ENCODE results near the gene CIB4.
"Not testable (repeated sequence)": the region's sequence is repeated elsewhere in the genome, so short reads cannot be mapped to it uniquely, and the experiment has no call there.

CIB4 gene

DNA sequence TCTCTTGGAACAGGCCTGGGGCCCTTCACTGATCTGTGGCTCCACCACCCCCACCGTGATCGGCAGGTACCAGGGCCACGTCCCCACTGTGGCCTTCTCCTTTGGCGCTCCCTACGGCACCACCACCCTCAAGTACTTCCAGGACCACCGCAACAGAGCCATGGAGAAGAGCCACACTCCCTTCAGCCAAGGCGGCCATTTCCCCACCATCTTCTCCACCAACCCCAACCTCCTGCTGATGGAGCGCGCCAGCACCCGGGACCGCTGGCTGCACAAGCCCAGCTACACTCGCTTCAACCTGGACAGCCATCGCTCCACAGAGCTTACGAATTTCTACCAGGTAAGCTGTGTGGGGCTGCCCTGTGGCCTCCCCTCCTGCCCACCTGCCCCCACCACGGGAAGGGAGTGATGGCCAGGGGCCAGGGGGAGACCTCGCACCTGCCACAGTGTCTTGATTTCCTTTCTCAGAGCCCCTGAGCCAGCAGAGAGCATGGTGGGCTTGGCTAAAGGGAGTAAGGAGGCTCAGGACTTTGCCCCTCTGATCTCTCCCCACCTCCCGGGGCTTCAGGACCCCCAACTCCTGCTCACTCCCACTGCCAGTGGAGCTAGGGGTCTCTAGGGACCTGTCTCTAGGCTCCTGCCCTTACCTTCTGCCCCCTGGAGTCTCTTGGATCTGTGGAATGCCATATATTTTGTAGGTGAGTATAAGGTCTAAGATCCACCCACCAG is 65.2 kb downstream of the CIB4 start:
- Mint-ChIP-seq H3K27me3 (ENCODE audit: low read depth) (peaks cover 3% of the 10 kb centered on the region), H3K36me3 (ENCODE audit: low read depth) (no peaks in the 10 kb centered on the region), H3K4me1 (ENCODE audit: low read depth) (no peaks in the 10 kb centered on the region), H3K4me3 (no peak overlapping the region), H3K9me3 (no peaks in the 10 kb centered on the region), H3K27ac (no peak overlapping the region)

DNA sequence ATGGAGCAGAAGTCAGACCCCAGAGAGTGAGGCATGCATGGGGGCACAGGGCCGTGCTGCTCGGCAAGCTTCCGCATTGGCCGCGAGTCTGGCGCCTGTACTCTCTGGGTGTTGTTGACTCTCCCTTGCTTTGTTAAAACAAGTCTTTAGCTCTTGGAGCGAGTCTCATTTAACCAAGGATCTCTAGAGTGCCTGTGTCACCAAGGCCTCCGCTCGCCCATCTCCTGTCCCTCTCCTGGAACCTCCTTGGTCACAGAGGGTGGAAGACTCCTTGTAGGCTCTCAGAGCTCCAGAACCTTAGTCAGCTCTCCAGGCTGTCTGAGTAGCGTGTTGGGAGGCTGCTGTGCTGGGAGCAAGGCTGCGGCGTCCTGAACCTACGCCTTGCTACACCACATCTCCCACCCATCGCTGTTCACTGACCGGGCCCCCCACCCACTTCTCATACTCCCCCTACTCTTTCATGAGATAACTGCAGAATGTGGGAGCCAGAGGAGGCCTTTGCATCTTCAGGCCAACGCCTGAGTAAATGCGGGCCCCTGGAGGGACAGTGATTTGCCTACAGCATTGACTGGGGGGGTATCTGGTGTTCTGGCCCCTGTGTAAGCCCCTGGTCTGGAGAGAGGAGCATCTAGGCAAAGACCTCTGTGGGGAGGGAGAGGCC is 66.1 kb downstream of the CIB4 start:
- no peaks in the 10 kb centered on the region for H3K4me1 Mint-ChIP-seq (ENCODE audit: low read depth)
- no peaks in the 10 kb centered on the region for H3K36me3 Mint-ChIP-seq (ENCODE audit: low read depth)
- H3K9me3 Mint-ChIP-seq: no peaks in the 10 kb centered on the region
- H3K27ac Mint-ChIP-seq: no peak overlapping the region
- H3K27me3 Mint-ChIP-seq (ENCODE audit: low read depth): peaks cover 9% of the 10 kb centered on the region
- no peak overlapping the region for H3K4me3 Mint-ChIP-seq

DNA sequence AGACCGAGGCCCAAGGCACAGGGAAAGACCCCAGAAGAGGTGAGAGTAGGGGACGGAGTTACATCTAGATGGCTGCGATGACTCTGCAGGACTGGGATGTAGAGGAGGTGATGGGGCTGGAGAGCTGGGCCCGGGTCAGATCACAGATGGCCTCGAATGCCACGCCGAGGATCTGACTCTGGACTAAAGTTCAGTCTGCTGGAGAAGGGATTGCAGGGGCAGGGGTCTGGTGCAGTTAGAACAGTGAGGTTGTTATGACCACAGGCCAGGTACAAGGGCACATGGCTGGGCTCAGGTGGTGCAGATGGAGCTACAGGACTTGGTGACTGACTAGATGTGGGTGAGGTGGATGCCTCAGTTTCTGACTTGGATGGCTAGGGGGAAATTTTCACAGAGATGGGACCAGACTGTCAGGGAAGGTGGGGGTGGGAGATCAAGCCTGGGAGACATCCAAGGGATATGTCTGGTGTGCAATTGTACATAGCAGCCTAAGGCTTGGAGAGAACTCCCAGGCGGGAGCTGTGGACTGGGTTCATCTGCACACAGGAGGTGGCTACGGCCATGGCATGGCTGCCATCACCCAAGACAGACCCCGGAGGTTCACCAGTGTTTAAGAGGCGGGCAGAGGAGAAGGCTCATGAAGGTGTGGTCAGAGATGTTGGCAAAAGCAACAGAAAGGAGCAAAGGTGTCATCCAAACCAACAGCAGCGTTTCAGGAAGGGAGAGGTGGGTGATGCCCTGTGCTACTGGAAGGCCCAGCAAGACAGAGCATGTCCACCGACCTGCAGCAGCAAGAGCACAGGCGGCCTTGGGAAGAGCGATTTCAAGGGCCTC is 66.9 kb downstream of the CIB4 start:
- Mint-ChIP-seq H3K4me1 (ENCODE audit: low read depth) (no peaks in the 10 kb centered on the region), H3K9me3 (no peaks in the 10 kb centered on the region), H3K27me3 (ENCODE audit: low read depth) (peaks cover 9% of the 10 kb centered on the region), H3K4me3 (no peak overlapping the region), H3K27ac (no peak overlapping the region), H3K36me3 (ENCODE audit: low read depth) (no peaks in the 10 kb centered on the region)

DNA sequence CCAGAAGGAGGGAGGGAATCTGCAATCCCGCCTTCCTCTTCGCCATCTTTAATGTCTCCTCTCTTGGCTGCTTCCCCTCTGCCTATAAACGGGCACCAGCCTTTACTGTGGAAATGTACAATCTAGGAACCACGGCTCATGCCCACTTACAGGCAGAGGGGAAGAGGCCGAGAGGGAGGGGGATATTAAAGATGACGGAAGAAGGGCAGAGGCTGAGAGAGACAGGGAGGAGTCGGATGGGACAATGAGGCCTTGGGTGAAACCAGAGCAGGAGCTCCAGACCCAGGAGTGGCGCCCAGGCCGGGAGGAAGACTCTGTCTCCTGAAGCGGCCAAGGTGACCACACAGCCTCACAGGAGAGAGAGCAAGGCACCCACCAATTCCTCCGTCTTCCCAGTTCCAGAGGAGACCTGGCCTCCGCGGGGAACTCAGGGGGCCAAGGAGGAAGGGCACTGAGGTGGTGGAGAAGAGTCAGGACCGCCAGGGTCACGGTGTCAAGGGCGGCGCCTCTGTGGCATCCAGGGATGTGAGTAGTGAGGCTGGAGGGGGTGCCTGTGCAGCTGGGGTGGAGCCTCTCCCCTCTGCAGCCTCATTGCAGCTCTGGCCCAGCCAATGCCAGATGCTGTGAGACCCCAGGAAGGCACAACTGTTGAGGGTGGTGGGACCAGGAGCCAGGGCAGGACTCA is 67.8 kb downstream of the CIB4 start:
- H3K9me3 Mint-ChIP-seq: no peaks in the 10 kb centered on the region
- H3K4me1 Mint-ChIP-seq (ENCODE audit: low read depth): no peaks in the 10 kb centered on the region
- peaks cover 9% of the 10 kb centered on the region for H3K27me3 Mint-ChIP-seq (ENCODE audit: low read depth)
- H3K27ac Mint-ChIP-seq: no peak overlapping the region
- H3K36me3 Mint-ChIP-seq (ENCODE audit: low read depth): no peaks in the 10 kb centered on the region
- no peak overlapping the region for H3K4me3 Mint-ChIP-seq

DNA sequence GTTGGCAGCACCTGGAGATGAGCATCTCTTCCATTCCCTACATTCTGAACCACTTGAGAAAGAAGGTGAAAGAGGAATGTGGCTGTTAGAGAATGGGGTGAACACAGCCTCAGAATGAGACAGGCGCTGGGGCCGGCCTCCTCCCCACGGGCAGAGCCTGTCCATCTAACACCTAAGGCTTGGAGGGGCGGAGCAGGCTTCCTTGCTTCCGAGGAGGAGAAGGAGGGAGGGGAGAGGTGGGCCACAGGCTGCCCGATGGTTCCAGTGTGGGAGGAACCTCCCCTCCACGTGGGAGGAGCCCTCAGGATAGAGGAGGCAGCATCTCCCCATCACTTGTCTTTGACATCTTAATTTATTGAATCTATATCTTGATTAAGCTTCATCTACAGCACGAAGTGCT is 68.6 kb downstream of the CIB4 start:
- Mint-ChIP-seq H3K4me3 (no peak overlapping the region), H3K4me1 (ENCODE audit: low read depth) (no peaks in the 10 kb centered on the region), H3K36me3 (ENCODE audit: low read depth) (no peaks in the 10 kb centered on the region), H3K9me3 (no peaks in the 10 kb centered on the region), H3K27me3 (ENCODE audit: low read depth) (peaks cover 9% of the 10 kb centered on the region), H3K27ac (no peak overlapping the region)

DNA sequence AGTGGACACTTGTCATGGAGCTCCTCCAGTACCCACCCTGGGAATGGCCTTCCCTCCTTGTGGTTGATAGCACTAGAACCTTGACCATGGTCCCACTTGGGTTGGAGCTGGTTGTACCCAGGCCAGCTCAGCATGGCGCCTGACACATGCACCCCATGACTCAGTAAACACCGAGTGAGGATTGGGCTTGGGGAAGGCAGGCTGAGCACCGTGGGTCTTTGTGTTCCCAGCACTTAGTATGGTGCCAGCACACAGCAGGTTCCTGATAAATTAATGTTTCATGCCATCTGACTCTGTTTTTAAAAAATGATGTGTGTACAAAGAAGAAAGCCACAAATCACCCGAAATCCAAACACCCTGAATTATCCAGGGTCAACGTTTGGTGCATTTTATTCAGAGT is 69.8 kb downstream of the CIB4 start:
- no peaks in the 10 kb centered on the region for H3K36me3 Mint-ChIP-seq (ENCODE audit: low read depth)
- H3K4me3 Mint-ChIP-seq: no peak overlapping the region
- no peak overlapping the region for H3K27ac Mint-ChIP-seq
- H3K9me3 Mint-ChIP-seq: no peaks in the 10 kb centered on the region
- no peaks in the 10 kb centered on the region for H3K4me1 Mint-ChIP-seq (ENCODE audit: low read depth)
- H3K27me3 Mint-ChIP-seq (ENCODE audit: low read depth): peaks cover 9% of the 10 kb centered on the region

DNA sequence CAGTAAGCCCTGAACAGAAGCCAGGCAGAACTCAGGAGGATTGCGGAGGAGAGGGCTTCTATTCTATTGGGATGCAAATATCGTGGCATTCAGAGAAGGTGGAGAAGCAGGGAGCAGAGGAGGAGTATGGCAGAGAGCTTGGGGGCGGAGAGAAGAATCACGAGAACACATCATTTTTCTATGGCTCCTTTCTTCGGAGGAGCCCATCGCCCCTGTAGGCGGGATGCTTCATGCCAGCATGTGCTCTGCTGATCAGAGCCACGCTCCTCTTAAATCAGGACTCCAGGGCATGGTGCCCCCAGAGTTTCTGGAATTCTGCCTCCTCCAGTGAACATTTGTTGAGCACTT is 71.1 kb downstream of the CIB4 start:
- Mint-ChIP-seq H3K36me3 (ENCODE audit: low read depth) (no peaks in the 10 kb centered on the region), H3K27me3 (ENCODE audit: low read depth) (peaks cover 13% of the 10 kb centered on the region), H3K27ac (no peak overlapping the region), H3K9me3 (no peaks in the 10 kb centered on the region), H3K4me3 (no peak overlapping the region), H3K4me1 (ENCODE audit: low read depth) (no peaks in the 10 kb centered on the region)

DNA sequence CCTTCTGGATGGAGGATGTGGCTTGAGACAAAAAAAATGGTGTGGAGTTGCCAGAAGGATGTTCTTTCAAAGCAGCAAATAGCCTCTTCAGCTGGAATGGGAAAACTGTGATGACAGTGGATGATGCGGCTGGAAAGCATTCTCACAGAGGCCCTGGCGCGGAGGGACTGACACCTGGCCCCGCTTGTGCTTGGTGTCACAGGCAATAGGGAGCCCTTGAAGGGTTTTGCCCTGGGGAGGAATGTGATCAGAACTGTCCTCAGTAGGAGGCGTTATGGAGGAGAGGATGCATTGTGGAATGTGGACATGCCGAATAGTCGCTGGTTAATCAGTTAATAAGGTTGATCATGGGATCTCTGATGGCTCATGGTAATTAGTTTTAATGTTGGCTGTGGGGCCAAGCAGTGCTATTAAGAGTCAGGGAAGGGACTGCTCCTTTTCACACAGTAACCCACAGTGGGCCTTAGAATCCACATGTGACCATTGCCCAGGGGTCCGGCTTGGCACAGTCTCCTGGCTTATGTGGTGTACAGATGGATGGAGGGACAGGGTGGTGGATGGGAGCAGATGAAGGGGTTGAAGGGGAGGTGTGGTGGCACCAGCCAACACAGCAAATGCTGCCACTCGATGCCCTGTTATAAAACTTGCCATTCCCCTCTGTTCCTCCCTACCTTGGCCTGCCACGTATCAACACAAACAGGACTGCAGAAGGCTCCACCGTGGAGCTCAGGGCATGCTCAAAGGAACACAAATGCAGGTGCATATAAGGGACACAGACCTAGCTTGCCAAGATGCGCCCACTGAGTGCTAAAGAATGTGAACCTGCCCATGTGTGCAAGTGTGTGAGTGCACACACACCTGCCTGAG is 71.7 kb downstream of the CIB4 start:
- peaks cover 16% of the 10 kb centered on the region for H3K27me3 Mint-ChIP-seq (ENCODE audit: low read depth)
- H3K9me3 Mint-ChIP-seq: no peaks in the 10 kb centered on the region
- H3K36me3 Mint-ChIP-seq (ENCODE audit: low read depth): no peaks in the 10 kb centered on the region
- H3K4me3 Mint-ChIP-seq: no peak overlapping the region
- H3K27ac Mint-ChIP-seq: no peak overlapping the region
- no peaks in the 10 kb centered on the region for H3K4me1 Mint-ChIP-seq (ENCODE audit: low read depth)

DNA sequence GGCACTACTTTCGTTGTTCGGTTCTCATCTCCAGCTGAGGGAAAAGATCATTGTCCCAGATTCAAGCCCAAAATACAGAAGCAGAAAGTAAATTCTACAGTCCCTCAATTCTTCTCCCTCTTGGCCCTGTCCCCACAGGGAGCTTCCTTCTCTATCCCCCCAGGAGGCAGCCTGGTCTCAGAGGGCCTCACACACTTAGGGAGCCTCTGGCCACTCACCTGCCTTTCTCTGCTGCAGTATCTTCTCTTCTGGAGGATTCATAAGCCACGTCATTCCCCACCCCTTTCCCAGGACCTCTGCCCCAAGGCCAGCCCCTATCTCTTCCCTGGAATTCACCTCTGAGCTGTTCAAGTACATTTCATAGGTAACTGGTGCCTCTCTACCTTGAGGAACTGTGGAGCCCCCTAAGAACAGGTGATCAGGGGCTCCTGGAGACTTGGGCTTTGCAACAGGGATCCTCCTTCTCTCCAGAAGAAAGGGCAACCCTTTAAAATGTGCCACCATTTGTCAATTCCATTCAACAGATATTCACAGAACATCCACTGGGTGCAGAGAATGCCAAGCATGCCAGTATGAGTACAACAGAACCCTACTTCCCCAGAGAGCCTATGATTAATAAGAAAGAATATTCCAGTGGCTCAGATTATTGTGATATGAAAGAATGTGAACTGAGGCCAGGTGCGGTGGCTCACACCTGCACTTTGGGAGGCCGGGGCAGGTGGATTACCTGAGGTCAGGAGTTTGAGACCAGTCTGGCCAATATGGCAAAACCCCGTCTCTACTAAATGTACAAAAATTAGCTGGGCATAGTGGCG is 72.9 kb downstream of the CIB4 start:
- Mint-ChIP-seq H3K36me3 (ENCODE audit: low read depth) (no peaks in the 10 kb centered on the region), H3K4me3 (no peak overlapping the region), H3K27ac (no peak overlapping the region), H3K9me3 (no peaks in the 10 kb centered on the region), H3K4me1 (ENCODE audit: low read depth) (no peaks in the 10 kb centered on the region), H3K27me3 (ENCODE audit: low read depth) (peaks cover 28% of the 10 kb centered on the region)

DNA sequence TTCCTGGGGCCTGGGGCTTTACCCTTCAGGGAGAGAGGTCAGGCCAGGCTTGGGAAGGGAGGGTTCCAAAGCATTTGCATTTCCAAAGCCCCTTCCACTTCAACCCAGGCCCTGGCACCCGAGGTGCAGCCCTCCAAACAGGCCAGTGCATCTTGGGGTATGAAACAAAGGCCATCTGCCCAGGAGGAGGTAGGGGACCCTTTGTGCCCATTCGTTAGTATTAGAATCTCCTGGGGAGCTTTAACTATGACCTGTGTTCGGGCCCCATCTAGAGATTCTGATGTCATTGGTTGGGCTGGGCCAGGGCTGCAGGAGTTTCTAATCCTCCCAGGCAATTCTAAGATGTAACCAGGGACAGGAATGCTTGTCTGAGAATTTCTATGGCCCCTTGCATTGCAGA is 73.6 kb downstream of the CIB4 start:
- no peaks in the 10 kb centered on the region for H3K36me3 Mint-ChIP-seq (ENCODE audit: low read depth)

DNA sequence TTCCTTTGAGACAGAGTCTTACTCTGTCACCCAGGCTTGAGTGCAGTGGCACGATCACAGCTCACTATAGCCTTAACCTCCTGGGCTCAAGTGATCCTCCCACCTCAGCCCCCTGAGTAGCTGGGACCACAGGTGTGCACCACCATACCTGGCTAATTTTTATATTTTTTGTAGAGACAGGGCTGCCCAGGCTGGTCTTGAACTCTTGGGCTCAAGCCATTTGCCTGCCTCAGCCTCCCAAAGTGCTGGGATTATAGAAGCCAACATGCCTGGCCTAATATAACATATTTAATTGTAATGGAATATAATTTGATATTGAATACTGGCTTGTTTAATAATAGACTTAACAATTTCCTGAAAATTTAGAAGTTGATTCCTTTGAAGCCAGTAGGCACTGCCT is 74.4 kb downstream of the CIB4 start:
- not testable (repeated sequence) for H3K9me3 Mint-ChIP-seq

More for the DNA sequence above, 73.6 kb downstream of the CIB4 start:
- H3K9me3 Mint-ChIP-seq: no peaks in the 10 kb centered on the region
- H3K4me1 Mint-ChIP-seq (ENCODE audit: low read depth): no peaks in the 10 kb centered on the region
- peaks cover 35% of the 10 kb centered on the region for H3K27me3 Mint-ChIP-seq (ENCODE audit: low read depth)
- H3K27ac Mint-ChIP-seq: no peak overlapping the region
- H3K4me3 Mint-ChIP-seq: no peak overlapping the region

DNA sequence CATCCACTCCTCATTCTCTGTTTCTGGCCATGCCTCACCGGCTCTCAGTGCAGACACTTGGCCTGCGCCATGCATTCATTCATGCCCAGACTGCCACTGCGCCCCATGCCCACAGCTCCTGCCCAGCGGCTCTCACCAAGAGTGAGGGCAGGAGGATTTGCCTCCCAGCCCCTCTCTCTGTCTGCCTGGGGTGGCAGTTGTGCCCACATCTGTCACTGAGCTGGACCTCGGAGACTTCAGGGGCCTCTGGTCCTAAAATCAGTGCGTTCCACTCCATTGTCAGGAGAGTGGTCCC is 75.1 kb downstream of the CIB4 start:
- H3K36me3 Mint-ChIP-seq (ENCODE audit: low read depth): no peaks in the 10 kb centered on the region

More for the DNA sequence above, 74.4 kb downstream of the CIB4 start:
- peaks cover 37% of the 10 kb centered on the region for H3K27me3 Mint-ChIP-seq (ENCODE audit: low read depth)
- not testable (repeated sequence) for H3K4me3 Mint-ChIP-seq; H3K27ac Mint-ChIP-seq; H3K4me1 Mint-ChIP-seq (ENCODE audit: low read depth); H3K36me3 Mint-ChIP-seq (ENCODE audit: low read depth)

DNA sequence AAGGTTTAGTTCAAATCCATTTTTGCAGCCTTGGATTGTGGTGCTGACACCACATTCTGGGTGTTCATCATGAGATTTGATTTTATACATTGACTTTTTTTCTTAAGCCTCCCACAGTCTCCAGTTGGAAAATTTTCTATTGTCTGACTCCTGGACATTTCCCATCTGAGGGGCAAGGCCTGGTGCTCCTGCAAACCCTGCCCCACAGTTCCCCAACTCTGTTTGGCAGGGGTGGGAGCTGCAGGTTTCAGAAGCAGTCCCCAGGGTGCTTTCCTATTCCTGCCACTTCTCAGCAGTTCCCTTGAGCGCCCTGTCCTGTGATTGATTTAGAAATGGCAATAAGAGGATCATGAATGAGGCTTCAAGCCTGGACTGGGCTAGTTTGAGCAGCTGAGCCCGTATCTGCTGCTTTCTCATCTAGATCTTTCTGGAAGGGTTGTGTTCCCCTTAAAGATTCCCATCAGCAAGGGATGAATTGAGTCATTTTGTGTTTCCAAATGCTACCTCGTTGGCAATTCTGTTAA is 77.0 kb downstream of the CIB4 start:
- H3K4me1 Mint-ChIP-seq (ENCODE audit: low read depth): peaks cover 1% of the 10 kb centered on the region
- H3K27ac Mint-ChIP-seq: no peak overlapping the region
- H3K36me3 Mint-ChIP-seq (ENCODE audit: low read depth): no peaks in the 10 kb centered on the region
- no peaks in the 10 kb centered on the region for H3K9me3 Mint-ChIP-seq
- peaks cover 55% of the 10 kb centered on the region for H3K27me3 Mint-ChIP-seq (ENCODE audit: low read depth)
- no peak overlapping the region for H3K4me3 Mint-ChIP-seq

More for the DNA sequence above, 75.1 kb downstream of the CIB4 start:
- peaks cover 44% of the 10 kb centered on the region for H3K27me3 Mint-ChIP-seq (ENCODE audit: low read depth)
- H3K4me3 Mint-ChIP-seq: no peak overlapping the region
- no peaks in the 10 kb centered on the region for H3K9me3 Mint-ChIP-seq
- peaks cover 1% of the 10 kb centered on the region for H3K4me1 Mint-ChIP-seq (ENCODE audit: low read depth)
- H3K27ac Mint-ChIP-seq: no peak overlapping the region

Measured in T-helper 1 cell treated with Interleukin-12 subunit alpha and Interleukin-12 subunit beta and Interleukin-4 antibody, amounts not matched to agents 30 μg/mL and 1 μg/mL, for 36 hours (primary cell).